PFSK-1 (cell line): ENCODE measurements around the gene SLC10A6.

Source experiments
- TAF1 ChIP-seq: IDR thresholded peaks from 2 replicates; pipeline ENCODE4 v1.6.1; 2012; ENCODE audit warnings: low read length, control low read depth, borderline replicate concordance; ENCODE audit not compliant: insufficient read depth
- TF ChIP-seq, protein P1 (sequence below), 2 experiments: IDR thresholded peaks; 2 replicates each; pipeline versions ENCODE4 v1.6.1 to v1.8.0; 2011 to 2012; ENCODE audit warnings: low read depth in 2 of 2, low read length in 2 of 2, control low read depth in 1 of 2, inconsistent platforms in 1 of 2, mild to moderate bottlenecking in 1 of 2, moderate library complexity in 1 of 2; ENCODE audit not compliant: insufficient read depth in 1 of 2

DNA sequence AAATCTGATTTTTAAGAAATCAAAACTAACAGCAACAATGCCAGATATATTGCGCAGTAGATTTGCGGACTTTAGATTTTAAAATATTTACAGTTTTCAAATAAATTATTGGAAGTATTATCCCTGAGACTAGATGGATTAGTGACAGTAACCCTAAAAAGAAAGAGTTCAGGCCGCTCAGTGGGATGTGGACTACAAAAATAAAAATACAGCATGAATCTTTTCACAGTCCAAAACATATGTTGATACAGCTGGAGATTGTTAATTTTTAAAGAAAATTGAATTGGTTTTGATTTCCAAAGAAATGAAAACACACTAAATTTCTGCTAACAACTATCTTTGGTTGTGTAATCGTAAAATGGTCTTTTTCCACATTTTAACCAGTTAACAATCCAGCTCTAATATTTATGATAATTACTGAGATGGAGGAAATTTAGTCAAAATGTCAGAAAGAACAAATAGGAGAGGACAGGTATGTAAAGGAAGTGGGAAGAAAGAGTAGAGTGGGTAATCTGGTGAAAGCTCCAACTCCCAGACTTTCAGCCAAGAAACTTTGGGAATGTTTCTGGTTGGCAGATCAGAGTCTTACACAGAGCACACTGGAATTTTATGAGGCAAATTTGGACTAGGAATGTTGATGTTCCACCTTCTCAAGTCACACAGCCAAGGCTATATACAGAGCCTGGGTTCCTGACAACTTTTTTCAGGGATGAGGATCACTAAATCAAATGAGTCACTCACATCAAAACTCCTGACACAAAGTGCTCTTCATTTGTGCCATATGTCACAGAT, 27.9 kb upstream of the SLC10A6 start:
- TF ChIP-seq TAF1 = no peak
- TF ChIP-seq, protein P1, sequence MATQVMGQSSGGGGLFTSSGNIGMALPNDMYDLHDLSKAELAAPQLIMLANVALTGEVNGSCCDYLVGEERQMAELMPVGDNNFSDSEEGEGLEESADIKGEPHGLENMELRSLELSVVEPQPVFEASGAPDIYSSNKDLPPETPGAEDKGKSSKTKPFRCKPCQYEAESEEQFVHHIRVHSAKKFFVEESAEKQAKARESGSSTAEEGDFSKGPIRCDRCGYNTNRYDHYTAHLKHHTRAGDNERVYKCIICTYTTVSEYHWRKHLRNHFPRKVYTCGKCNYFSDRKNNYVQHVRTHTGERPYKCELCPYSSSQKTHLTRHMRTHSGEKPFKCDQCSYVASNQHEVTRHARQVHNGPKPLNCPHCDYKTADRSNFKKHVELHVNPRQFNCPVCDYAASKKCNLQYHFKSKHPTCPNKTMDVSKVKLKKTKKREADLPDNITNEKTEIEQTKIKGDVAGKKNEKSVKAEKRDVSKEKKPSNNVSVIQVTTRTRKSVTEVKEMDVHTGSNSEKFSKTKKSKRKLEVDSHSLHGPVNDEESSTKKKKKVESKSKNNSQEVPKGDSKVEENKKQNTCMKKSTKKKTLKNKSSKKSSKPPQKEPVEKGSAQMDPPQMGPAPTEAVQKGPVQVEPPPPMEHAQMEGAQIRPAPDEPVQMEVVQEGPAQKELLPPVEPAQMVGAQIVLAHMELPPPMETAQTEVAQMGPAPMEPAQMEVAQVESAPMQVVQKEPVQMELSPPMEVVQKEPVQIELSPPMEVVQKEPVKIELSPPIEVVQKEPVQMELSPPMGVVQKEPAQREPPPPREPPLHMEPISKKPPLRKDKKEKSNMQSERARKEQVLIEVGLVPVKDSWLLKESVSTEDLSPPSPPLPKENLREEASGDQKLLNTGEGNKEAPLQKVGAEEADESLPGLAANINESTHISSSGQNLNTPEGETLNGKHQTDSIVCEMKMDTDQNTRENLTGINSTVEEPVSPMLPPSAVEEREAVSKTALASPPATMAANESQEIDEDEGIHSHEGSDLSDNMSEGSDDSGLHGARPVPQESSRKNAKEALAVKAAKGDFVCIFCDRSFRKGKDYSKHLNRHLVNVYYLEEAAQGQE (IDR thresholded peaks at IDR 0.05; ENCODE audit: insufficient read depth in 1 of 2, low read depth in 2 of 2, low read length in 2 of 2) = no peak
